Heart left ventricle (tissue), 13 donors: ENCODE data around the gene TRIM7.
A peak's percentile ranks its signal among the peaks of the same experiment; 100 is the strongest.

ENCODE experiments used
- POLR2A ChIP-seq, 2 donors: fragments of 450-650 bp; IDR thresholded peaks; one replicate each; pipeline ENCODE4 v1.6.1; 2017; ENCODE audit warnings: antibody characterized with exemption in 2 of 2, mild to moderate bottlenecking in 2 of 2, moderate library complexity in 2 of 2
- TF ChIP-seq, protein P1 (sequence below), 12 donors: fragments of 200-600 bp; sonication (generic) in 4 of 12; IDR thresholded peaks; one replicate each; pipeline versions ENCODE4 v1.5.0 to v1.8.0; 2018 to 2022; ENCODE audit warnings: antibody characterized with exemption in 12 of 12, mild to moderate bottlenecking in 5 of 12
- donor health status: ischemic (EF 13 %, LVEDD 7.1; RV severe dilation, severe dysfunction).
- donor health status: DM: no; HTN: yes; CAD: no.
- donor health status: DM: no; HTN: no; CAD: no.
- donor health status: ischemic (EF 25% LVEDD 6.9; RV normal size, moderate dysfunction).
- donor health status: ischemic (EF 25% LVEDD 5.7; RV mildly dilated, moderate dysfunction).
- donor health status: ischemic (EF 35%, LVEDD 5.7; RV mildly dilated, moderate dysfunction).
- donor health status: nonischemic (EF 11% LVEDD 7.7; RV severe dilation, severe dysfunction).
- donor health status: DM: yes; HTN: yes; CAD: no.
- donor health status: PGD.
- donor health status: ischemic (EF 29% LVEDD 5.4; RV normal size, mild dysfunction).
- donor health status: nonischemic (EF 23%, LVEDD 6.1; RV moderate dilation, normal function).

- TF ChIP-seq, protein P1, sequence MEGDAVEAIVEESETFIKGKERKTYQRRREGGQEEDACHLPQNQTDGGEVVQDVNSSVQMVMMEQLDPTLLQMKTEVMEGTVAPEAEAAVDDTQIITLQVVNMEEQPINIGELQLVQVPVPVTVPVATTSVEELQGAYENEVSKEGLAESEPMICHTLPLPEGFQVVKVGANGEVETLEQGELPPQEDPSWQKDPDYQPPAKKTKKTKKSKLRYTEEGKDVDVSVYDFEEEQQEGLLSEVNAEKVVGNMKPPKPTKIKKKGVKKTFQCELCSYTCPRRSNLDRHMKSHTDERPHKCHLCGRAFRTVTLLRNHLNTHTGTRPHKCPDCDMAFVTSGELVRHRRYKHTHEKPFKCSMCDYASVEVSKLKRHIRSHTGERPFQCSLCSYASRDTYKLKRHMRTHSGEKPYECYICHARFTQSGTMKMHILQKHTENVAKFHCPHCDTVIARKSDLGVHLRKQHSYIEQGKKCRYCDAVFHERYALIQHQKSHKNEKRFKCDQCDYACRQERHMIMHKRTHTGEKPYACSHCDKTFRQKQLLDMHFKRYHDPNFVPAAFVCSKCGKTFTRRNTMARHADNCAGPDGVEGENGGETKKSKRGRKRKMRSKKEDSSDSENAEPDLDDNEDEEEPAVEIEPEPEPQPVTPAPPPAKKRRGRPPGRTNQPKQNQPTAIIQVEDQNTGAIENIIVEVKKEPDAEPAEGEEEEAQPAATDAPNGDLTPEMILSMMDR (IDR thresholded peaks at IDR 0.05) = peak; percentile 67 to 86 (median 80)
- no peak for TF ChIP-seq POLR2A (IDR thresholded peaks at IDR 0.05)
Measured at GRCh38 chr5:181181650-181182565, 23.1 kb downstream of the TRIM7 start.
